HCEC 1CT (cell line): ENCODE data around the gene MTHFD1L.

Experiments
- DNase-seq: peaks from one replicate; pipeline ENCODE4 v3.0.0-alpha.2; 2017

MTHFD1L gene

GRCh38 chr6:151130329-151130728 lies 264.8 kb downstream of the MTHFD1L start:
- no peak for DNase-seq

- no peak for DNase-seq
Measured at GRCh38 chr6:151131324-151132007, 266.0 kb downstream of the MTHFD1L start.

GRCh38 chr6:151136141-151136755 lies 270.7 kb downstream of the MTHFD1L start:
- DNase-seq, result no peak

- no peak for DNase-seq
Measured at GRCh38 chr6:151137542-151137941, 272.0 kb downstream of the MTHFD1L start.

- no peak for DNase-seq
Measured at GRCh38 chr6:151139524-151139923, 274.0 kb downstream of the MTHFD1L start.

GRCh38 chr6:151140767-151141166 lies 275.3 kb downstream of the MTHFD1L start:
- DNase-seq, result no peak

- peak; percentile 23 for DNase-seq
Measured at GRCh38 chr6:151141685-151142084, 276.2 kb downstream of the MTHFD1L start.

GRCh38 chr6:151142676-151143075 lies 277.2 kb downstream of the MTHFD1L start:
- DNase-seq, result no peak

GRCh38 chr6:151143337-151143736 lies 277.8 kb downstream of the MTHFD1L start:
- no peak for DNase-seq

- DNase-seq, result no peak
Measured at GRCh38 chr6:151143806-151144205, 278.3 kb downstream of the MTHFD1L start.

GRCh38 chr6:151147118-151147832 lies 281.8 kb downstream of the MTHFD1L start:
- no peak for DNase-seq

- no peak for DNase-seq
Measured at GRCh38 chr6:151148111-151148510, 282.6 kb downstream of the MTHFD1L start.

GRCh38 chr6:151149793-151150192 lies 284.3 kb downstream of the MTHFD1L start:
- no peak for DNase-seq
